HUES48 (cell line): Measurements from ENCODE around the gene DDX20.
"Not testable (repeated sequence)": the region's sequence is repeated elsewhere in the genome, so short reads cannot be mapped to it uniquely, and the experiment has no call there.

ENCODE experiments used
- H3K27ac ChIP-seq: one replicate; pipeline ENCODE4 v1.7.0; 2013; ENCODE audit warnings: low read depth, low read length, inconsistent platforms
- H3K27me3 ChIP-seq: 2 replicates; pipeline ENCODE4 v1.6.1; 2013; ENCODE audit warnings: mild to moderate bottlenecking, low read length; ENCODE audit not compliant: control insufficient read depth, insufficient read depth
- H3K36me3 ChIP-seq: 2 replicates; pipeline ENCODE4 v1.6.1; 2013; ENCODE audit warnings: low read length; ENCODE audit not compliant: control insufficient read depth, insufficient read depth
- H3K4me1 ChIP-seq: 2 replicates; pipeline ENCODE4 v1.6.1; 2013; ENCODE audit warnings: mild to moderate bottlenecking, low read length; ENCODE audit not compliant: control insufficient read depth, insufficient read depth
- H3K4me3 ChIP-seq: 2 replicates; pipeline ENCODE4 v1.5.1; 2013; ENCODE audit warnings: mild to moderate bottlenecking, low read depth, low read length
- H3K9ac ChIP-seq: 2 replicates; pipeline ENCODE4 v1.6.1; 2013; ENCODE audit warnings: mild to moderate bottlenecking, low read depth, low read length, moderate library complexity
- H3K9me3 ChIP-seq: 2 replicates; pipeline ENCODE4 v1.6.1; 2013; ENCODE audit warnings: low read length; ENCODE audit not compliant: control insufficient read depth, insufficient read depth

The DDX20 gene

DNA sequence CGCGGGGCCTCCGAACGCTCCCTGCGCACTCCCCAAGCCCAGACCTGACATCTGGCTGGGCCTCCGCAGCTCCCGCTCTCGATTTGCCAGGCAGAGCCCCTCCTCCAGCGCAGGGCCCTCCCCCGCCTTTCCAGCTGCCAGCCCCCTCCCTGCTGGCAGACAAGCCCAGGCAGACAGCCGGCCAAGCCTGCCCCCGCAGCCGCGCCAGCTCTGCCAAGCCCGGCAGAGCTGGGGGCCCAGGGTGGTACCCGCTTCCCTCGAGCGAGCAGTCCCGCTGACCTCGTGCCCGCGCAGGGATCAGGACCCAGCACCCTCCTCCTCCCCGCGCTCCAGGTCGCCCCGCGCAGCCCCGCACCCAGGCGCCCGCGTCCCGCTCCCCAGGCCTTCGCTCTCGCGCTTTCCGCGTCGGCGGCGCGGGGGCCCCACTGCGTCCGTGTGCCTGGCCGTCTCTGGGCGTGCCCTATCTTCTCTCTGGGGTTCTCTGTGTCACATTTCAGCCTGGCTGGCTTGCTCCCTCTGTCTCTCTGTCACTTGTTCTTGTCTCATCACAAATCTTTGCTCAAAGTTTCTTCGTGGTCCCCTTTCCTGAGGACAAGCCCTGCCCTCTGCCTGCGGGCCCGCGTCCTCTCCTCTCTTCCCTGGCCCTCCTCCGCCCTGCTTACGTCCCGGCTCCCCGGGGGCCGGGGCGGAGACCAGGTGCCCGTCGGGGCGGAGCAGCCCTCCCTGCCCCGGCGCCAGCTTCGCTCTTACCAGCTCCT, 17.1 kb upstream of the DDX20 start:
- H3K27me3 ChIP-seq: peaks cover 7% of the 10 kb centered on the region; the same call in 1 of the 2 replicates
- 0 out of 2 replicates have a peak, but pooled peaks cover 7% of the 10 kb centered on the region for H3K36me3 ChIP-seq
- H3K9me3 ChIP-seq: no peaks in the 10 kb centered on the region
- peak overlapping the region; percentile 79 for H3K27ac ChIP-seq
- peak overlapping the region; percentile 55 for H3K9ac ChIP-seq
- H3K4me3 ChIP-seq: peak overlapping the region; percentile 90
- peaks cover 34% of the 10 kb centered on the region for H3K4me1 ChIP-seq

DNA sequence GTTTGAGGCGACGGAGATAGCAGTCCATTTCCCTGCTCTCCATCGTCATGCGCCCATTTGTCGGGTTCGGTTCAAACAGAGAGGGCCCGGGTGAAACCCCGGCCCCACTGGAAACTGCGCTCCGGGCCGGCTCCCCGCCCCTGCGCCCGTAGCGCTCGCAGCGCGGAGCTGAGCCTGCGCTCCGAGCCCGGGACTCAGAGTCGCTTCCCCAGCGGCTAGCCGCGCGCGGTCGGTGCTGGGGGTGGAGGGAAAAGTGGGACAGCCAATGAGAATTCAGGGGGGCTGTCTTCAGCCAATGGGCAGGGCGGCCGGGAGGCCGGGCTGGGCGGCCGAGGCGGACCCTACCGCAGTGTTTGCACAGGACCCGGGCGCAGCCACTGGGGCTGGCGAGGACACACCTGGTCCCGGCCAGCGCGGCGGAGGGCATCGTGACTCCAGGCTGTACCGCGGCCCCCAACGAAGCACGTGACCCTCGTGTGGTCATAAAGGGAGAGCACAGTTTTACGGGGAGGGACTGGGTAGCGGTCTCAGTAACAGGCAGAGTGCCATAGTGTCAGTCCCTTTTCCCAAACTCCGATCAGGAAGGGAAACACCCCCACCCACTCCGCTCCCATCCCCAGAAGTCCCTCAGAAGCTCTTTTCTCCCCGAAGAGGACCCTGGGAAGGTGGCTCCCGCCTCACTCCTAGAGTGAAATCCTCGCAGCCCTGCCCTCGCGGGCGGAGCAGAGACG, 16.3 kb upstream of the DDX20 start, which contains the start of gene INKA2:
INKA2 (minus strand) TSS at position 202 of the 731 bp plus-strand sequence; CDS start at position 49, 153 bp downstream.
- Histone ChIP-seq H3K4me3 (peak within 1 kb of the TSS; percentile 90), H3K36me3 (0 out of 2 replicates have a peak, but pooled peaks cover 7% of the 10 kb centered on the region), H3K27ac (peak within 1 kb of the TSS; percentile 79), H3K9ac (peak within 1 kb of the TSS; percentile 61), H3K4me1 (peaks cover 34% of the 10 kb centered on the region), H3K9me3 (no peaks in the 10 kb centered on the region), H3K27me3 (peaks cover 7% of the 10 kb centered on the region; the same call in 1 of the 2 replicates)

DNA sequence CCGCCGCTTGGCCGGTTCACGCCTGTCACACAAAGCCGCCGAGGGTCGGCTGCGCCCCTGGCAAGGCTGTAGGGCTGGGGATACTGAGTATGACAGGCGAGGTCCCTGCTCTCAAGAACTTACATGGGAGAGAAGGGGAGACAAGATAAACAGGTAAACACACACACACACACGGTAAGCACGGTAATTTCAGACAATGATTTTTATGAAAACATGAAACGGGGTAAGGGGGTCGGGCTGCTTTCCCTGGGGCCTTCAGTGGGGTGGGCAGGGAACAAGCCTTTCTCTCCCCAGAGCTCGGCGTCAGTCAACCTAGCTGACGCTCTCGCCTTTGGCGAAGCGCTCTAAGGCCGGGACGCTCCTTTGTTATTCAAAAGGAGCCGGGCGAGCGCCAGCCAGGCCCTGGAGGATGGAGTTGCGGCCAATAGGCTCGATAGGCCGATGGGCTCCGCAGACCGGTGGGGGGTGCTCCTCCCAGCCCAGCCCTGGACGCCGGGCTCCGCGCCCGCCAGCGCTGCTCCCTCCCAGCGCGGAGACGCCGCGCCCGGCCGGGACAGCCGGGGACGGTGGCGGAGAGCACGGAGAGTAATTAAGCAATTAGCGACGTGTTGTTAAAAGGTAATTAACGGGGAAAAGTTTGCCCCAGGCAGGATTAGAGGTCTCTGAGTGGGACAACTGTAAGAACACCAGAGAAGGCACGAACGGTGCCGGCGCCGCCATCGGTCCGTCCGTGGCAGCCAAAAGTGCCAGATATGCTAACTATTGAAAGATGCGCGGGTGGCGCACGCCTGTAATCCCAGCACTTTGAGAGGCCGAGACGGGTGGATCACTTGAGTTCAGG, 15.6 kb upstream of the DDX20 start:
- peak overlapping the region; percentile 90 for H3K4me3 ChIP-seq
- H3K4me1 ChIP-seq: peaks cover 32% of the 10 kb centered on the region
- peak overlapping the region; percentile 78 for H3K27ac ChIP-seq
- H3K9me3 ChIP-seq: no peaks in the 10 kb centered on the region
- H3K36me3 ChIP-seq: 0 out of 2 replicates have a peak, but pooled peaks cover 5% of the 10 kb centered on the region
- peak overlapping the region; percentile 61 for H3K9ac ChIP-seq
- H3K27me3 ChIP-seq: peaks cover 7% of the 10 kb centered on the region; the same call in 1 of the 2 replicates

DNA sequence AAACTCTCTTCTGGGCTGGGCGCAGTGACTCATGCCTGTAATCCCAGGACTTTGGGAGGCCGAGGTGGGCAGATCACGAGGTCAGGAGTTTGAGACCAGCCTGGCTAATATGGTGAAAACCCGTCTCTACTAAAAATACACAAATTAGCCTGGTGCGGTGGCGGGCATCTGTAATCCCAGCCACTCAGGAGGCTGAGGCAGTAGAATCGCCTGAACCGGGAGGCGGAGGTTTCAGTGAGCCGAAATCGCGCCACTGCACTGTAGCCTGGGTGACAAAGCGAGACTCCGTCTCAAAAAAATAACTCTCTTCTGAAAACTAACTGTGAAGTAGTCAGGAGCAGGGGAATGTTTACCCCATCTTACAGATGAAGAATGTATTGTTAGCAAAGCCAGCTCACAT, 13.4 kb upstream of the DDX20 start:
- H3K9ac ChIP-seq, H3K36me3 ChIP-seq, H3K4me3 ChIP-seq, H3K27ac ChIP-seq, H3K27me3 ChIP-seq, H3K9me3 ChIP-seq: not testable (repeated sequence)
- H3K4me1 ChIP-seq: peaks cover 11% of the 10 kb centered on the region

DNA sequence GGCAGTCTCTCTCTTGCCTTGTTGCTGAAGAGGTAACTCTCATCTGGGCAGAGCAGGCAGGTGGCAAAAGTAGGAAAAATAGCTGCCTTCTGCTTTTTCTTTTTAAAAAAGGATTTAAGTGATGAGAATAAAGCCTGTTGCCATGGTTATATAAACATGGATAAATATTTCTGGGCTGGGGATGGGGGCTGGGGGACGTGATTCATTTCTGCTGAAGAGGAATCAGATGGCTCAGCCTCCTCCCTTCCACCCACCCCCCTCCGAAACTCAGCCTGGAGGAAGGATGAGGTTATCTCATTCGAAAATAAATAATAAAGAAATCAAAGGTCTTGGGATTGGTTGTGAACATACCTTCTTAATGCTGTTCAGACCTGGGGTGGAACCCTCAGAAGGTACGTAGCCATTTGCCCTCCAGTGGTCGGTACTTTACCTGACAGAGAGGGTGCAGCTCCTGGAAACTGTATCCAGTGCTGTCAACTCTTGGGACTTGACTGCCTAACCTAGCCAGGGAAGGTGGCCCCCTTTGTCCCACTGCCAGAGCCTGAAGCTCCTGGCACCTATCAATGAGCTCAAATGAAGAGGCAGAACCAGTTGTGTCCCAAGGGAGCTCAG, 12.7 kb upstream of the DDX20 start:
- no peak overlapping the region for H3K4me3 ChIP-seq
- no peaks in the 10 kb centered on the region for H3K9me3 ChIP-seq
- H3K27ac ChIP-seq: no peak overlapping the region
- peaks cover 3% of the 10 kb centered on the region; the same call in 1 of the 2 replicates for H3K4me1 ChIP-seq
- peaks cover 7% of the 10 kb centered on the region; the same call in 1 of the 2 replicates for H3K27me3 ChIP-seq
- H3K9ac ChIP-seq: no peak overlapping the region
- no peaks in the 10 kb centered on the region for H3K36me3 ChIP-seq

DNA sequence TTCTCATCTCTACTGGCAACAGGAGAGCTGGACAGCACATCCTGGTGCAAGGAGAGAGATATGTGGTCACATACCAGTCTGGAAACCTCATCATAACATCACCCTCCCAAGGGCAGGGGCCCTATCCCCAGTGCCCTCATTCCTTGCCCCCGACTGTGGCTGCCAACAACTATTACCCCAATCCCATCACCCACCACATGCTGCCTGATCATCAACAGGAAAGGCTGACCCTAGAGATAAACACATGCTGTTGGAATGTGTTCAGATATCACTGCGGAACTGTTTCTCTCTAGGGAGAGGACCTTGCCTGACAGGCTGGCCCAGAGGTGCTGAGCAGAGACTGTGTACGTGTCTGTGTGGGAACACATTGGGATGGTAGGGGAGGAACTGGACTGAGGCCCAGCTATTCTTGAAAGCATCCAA, 12.0 kb upstream of the DDX20 start:
- Histone ChIP-seq H3K9ac (no peak overlapping the region), H3K36me3 (no peaks in the 10 kb centered on the region), H3K27ac (no peak overlapping the region), H3K27me3 (peaks cover 7% of the 10 kb centered on the region; the same call in 1 of the 2 replicates), H3K9me3 (no peaks in the 10 kb centered on the region), H3K4me1 (peaks cover 9% of the 10 kb centered on the region; the same call in 1 of the 2 replicates), H3K4me3 (no peak overlapping the region)

DNA sequence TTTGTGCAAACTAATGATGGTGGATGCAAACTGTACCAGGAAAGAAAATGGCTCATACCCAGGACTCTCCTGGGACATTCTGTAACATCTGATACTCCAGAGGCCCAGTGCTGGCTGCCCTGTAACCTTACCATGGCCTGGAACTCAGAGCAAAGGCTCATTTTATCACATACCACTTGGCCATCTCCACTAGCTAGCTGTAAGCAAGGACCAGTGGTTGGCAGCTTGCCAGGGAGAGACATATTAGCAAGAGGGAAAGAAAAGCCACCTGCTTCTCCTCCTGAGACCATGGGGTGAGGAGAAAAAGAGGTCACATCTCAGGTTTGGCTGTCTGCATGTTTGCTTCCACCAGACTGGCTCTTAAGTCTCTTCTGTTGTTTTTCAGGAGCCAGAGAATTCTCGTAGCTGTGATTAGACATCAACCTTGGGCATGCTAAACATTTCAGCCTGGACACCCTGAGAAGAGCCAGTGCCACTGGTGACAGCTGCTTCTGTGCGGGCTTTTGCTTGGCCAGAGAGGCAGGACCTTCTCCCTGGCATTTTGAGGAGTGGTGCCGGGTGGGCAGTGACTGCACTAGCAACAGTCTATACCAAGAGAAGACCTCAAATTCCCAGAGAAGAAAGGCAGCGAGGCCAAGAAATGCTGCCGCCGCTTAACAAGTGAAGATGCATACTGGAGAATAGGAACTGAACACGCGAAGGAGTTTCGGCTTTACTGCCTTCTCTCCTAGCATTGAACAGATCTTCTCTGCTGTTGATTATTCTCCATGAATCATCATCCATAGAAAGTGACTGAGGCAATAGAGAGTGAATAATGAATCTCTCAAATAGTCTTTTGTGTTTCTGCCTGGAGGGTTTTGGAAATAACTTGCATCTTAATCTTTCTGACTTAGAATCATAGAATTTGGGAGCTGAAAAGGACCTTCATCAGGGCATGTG, 9.8 kb upstream of the DDX20 start:
- Histone ChIP-seq H3K9me3 (no peaks in the 10 kb centered on the region), H3K4me1 (peaks cover 19% of the 10 kb centered on the region), H3K4me3 (no peak overlapping the region), H3K9ac (no peak overlapping the region), H3K36me3 (no peaks in the 10 kb centered on the region), H3K27ac (no peak overlapping the region), H3K27me3 (peaks cover 7% of the 10 kb centered on the region; the same call in 1 of the 2 replicates)

DNA sequence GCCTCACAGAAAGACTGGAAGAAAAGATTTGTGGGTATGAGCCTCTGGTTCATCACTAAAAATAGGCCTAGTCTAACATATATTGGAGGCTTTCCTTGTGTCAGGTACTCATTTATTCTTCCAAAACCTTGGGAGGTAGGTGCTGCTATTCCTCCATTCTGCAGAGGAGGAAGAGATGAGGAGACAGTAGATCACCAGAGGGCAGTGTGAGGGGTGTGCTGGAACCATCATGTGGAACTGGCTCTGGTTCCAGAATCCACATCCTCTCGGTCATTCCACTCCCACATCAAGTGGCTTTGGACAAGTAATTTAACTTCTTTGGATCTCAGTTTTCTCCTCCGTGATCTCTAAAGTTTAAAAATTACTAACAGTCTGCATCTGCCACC, 9.1 kb upstream of the DDX20 start:
- Histone ChIP-seq H3K27me3 (no peaks in the 10 kb centered on the region), H3K9ac (no peak overlapping the region), H3K27ac (no peak overlapping the region), H3K36me3 (no peaks in the 10 kb centered on the region), H3K4me3 (no peak overlapping the region), H3K4me1 (peaks cover 19% of the 10 kb centered on the region), H3K9me3 (no peaks in the 10 kb centered on the region)

DNA sequence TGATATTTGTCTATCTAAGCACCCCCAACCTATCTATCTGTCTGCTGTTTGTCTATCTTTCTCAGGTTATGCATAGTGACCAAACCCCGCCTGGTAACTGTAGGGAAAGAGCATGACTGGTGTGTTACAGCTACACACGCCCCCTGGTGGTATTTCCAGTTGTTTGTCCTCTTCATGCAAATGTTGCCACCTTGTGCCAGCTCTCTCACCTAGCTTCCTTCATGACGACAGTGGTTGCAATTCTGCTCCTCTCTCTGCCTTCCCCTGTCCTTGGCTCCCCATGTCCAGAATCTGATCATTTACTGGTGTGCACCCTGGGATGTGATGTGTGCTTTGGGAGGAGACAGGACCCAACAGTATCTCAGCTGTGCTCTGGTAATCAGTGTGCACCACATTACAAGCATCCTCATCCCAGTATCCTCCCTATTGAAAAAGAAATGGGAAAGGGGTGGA, 8.4 kb upstream of the DDX20 start:
- H3K4me3 ChIP-seq: no peak overlapping the region
- no peaks in the 10 kb centered on the region for H3K27me3 ChIP-seq
- H3K9me3 ChIP-seq: no peaks in the 10 kb centered on the region
- no peaks in the 10 kb centered on the region for H3K36me3 ChIP-seq
- peaks cover 19% of the 10 kb centered on the region for H3K4me1 ChIP-seq
- H3K27ac ChIP-seq: no peak overlapping the region
- no peak overlapping the region for H3K9ac ChIP-seq
